Left renal pelvis (tissue), 4 donors: ENCODE results near the gene SURF2. TPM values are rescaled to one million over a fixed set of nuclear protein-coding genes. Genes with fewer than 3 reads are reported as not detected.
"Not testable (repeated sequence)": the region's sequence is repeated elsewhere in the genome, so short reads cannot be mapped to it uniquely, and the experiment has no call there.

Experiments
- DNase-seq, 4 donors: peaks; one replicate each; pipeline ENCODE4 v3.0.0-alpha.2; 2013; ENCODE audit warnings: low read depth in 4 of 4, low spot score in 3 of 4
- polyA plus RNA-seq, 4 donors: library from polyadenylated mRNA; unstranded; fragments of 120-200 nt; gene quantifications; one replicate each; pipeline ENCODE4 v1.2.1, GENCODE V29; 2013; ENCODE audit not compliant: insufficient read length in 4 of 4

The SURF2 gene
- polyA plus RNA-seq, result 10 to 100 TPM; 12.4 to 25.6 (median 20.9) TPM

DNA sequence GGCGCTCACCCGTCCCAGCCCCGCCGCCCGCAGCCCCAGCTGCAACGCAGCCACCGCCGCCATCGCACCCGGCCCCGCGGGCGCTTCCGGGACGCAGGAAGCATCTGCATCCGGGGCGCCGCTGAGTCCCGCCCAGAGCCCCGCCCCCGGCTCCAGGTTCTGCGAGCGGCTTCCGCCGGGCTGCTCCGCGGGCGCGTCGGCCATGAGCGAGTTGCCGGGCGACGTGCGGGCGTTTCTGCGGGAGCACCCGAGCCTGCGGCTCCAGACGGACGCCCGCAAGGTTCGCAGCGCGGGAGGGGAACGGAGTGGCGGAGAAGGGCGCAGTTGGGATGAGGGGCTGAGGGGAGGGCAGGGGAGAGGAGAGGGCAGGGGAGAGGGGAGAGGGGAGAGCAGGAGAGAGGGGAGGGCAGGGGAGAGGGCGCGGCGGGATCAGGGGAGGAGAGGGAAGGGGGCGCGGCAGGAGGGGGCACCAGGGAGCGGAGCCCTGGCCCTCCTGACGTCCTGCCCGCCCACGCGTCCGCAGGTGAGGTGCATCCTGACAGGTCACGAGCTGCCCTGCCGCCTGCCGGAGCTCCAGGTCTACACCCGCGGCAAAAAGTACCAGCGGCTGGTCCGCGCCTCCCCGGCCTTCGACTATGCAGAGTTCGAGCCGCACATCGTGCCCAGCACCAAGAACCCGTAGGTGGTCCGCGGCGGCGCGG is at the start of gene SURF2, which contains the start of gene SURF1:
Gene SURF2 (plus strand): TSS at position 160 of the 701 bp plus-strand sequence. CDS start 43 bp downstream, at position 203.
Gene SURF1 (minus strand): TSS at position 97 of the 701 bp plus-strand sequence. CDS start 34 bp downstream, at position 63.
- peak in 1 of 4 donors; percentile 69 for DNase-seq

DNA sequence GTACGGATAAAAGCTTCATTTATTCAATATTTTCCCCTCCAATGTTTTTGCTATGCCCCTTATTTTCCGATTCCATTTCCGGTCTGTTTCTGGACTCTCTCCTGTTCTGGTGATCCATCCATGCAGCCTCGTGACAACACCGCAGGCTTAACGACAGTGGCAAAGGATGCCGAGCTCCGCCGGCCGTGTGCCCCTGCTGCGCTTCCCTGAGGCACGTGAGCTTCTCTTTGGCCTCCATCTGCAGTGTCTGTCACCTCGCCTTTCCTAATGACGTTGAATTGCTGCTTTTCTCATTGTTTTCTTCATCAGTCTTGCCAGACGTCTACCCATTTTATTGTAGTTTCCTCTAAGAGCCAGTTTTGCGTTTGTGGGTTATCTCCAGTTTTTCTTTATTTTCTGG is 49.0 kb upstream of the SURF2 start:
- no peak for DNase-seq

GRCh38 chr9:133309608-133310007 is 46.7 kb upstream of the SURF2 start:
- no peak for DNase-seq

DNA sequence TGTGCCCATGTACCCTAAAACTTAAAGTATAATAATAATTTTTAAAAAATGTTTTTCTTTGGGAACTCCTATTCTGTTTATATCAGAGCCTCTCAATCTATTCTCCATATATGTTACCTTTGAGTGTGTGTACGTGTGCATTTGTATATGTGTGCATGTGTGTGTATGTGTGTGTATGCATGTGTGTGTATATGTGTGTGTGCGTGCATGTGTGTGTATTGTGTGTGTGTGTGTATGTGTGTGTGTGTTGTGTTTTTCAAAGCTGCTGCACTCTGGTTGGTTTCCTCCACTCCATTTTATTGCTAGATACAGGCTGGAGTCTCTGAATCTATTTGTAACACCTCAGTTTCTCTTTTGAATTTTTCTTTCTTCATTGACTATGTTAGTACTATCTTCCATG is 40.4 kb upstream of the SURF2 start:
- no peak for DNase-seq

DNA sequence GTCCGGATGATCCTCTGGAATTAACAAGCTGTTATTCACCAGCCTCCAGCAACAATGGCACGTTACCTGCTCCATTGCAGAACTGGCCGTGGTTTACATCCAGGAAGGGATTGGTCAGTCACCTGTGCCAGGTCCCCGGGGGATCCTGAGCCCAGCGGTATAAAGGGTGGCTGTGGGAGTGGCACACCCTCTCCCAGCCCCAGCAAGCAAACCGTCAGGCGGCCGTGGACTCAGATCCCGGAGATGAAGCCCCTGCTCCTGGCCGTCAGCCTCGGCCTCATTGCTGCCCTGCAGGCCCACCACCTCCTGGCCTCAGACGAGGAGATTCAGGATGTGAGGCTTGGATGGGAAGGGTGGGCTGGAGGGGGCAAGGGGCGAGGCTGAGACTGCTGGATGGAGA is 38.8 kb upstream of the SURF2 start:
- DNase-seq, result not testable (repeated sequence)

DNA sequence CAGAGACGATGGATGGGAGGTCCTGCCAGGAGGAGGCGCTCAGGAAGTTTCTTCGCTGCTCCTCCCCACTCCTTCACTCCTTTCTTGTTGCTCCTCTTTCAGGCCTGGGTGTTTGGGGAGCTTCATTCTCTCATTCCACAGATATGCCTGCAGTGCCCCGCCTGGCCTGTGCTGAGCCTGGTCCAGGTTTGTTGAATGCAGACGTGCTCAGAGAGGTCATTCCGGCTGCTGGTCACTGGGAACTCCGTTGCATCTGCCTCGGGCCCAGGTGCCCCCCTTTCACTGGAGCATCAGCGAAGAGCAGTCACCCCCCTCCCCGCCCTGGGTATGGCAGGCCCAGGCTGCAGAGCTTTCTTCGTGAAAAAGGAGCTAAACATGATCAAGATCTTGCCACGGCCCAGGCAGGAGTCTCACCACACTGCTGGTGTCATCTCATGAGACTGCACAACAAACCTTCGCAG is 35.9 kb upstream of the SURF2 start:
- DNase-seq, result no peak

DNA sequence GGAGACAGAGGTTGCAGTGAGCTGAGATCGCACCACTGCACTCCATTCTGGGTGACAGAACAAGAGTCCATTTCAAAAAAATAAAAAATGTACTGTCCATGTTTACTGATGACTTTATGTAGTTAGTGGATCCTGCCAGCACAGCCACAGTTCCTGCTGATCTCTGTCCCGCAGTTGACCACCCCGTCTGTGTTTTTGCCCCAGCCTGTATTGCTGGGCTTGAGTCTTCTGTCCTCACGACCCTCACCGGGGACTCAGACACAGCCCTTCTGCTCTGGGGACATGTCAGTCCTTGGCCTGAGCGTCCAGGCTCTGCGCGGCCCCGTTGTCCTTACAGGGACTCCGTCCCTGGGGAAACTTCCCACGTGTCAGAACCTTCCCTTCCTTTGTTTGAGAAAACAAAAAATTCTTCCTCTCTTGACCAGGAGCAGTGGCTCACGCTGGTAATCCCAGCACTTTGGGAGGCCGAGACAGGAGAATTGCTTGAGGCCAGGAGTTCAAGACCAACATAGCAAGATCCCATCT is 34.9 kb upstream of the SURF2 start:
- no peak for DNase-seq

- DNase-seq, result no peak
These were observed 33.6 kb upstream of the SURF2 start for GRCh38 chr9:133322701-133323100.

DNA sequence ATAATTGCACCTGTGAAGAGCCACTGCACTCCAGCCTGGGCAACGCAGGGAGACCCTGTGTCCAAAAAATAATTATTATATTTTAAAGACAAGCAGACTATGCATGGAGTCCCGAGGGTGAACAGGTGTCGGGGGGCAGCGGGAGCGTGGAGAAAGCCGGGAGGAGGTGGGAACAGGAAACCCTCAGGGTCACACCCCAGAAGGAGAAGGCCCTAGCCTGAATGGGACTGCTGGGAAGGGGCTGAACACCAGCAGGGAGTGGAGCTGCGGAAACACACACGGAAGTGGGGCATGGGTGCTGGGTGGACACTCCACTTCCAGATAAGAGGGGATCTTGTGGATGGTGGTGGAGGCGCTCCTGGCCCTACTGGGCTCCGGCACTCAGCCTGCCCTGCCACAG is 33.1 kb upstream of the SURF2 start:
- DNase-seq, result no peak

DNA sequence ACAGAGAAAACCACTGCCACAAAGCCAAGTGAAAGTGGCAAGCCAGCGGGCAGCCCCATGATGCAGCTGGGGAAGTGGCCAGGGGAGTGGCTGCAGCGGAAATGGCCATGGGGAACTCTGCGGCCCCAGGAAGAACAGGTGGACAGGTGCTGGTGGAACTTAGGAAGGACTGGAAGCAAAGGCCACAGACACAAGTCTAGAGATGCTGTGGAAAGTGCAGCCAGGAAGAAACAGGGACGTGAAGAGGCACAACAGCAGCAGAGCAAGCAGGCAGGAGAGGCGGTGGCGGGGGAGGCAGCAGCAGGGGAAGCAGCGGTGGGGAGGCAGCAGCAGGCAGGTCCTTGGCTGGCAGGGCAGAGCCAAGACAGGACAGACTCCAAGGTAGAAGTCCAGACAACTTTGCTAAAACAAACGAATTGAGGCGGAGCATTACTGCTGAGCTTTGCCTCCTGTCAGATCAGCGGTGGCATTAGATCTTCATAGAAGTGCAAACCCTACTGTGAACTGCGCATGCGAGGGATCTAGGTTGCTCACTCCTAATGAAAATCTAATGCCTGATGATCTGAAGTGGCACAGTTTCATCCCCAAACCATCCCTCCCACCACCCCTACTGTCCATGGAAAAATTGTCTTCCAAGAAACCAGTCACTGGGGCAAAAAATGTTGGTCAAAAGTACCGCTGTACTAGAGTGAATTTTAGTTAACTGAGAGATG is 32.2 kb upstream of the SURF2 start:
- DNase-seq, result no peak

- DNase-seq, result not testable (repeated sequence)
These were observed 29.3 kb upstream of the SURF2 start for GRCh38 chr9:133327021-133327420.

DNA sequence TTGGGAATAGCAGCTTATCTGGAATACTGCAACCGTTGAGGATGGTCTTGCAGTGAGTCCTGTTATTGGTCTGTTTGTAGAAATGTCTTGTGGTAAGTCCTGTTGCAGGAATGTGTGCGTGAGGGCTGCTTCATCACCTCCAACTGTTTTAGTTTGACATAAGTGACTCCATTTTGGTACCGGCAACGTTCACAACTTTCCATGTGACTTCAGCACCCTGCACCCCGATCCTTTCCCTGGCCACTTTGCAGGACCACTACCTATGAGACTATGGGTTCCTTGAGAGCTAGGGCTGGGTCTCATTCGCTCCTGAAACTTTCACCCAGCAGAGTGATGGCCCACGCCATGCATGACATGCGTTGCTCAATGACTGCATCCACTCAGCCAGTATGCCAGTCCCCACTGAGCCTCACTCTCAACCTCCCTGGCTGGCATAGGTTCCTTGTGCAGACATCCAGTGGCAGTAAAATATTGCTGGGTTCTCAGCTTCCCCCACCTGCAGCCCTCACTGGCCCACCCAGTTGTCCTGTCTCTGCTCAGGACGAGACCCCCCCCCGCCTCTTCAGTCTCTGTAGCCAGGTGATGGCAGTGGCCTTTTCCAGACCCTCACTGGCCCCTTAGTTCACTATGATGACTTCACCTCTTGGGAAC is 28.4 kb upstream of the SURF2 start:
- no peak for DNase-seq

DNA sequence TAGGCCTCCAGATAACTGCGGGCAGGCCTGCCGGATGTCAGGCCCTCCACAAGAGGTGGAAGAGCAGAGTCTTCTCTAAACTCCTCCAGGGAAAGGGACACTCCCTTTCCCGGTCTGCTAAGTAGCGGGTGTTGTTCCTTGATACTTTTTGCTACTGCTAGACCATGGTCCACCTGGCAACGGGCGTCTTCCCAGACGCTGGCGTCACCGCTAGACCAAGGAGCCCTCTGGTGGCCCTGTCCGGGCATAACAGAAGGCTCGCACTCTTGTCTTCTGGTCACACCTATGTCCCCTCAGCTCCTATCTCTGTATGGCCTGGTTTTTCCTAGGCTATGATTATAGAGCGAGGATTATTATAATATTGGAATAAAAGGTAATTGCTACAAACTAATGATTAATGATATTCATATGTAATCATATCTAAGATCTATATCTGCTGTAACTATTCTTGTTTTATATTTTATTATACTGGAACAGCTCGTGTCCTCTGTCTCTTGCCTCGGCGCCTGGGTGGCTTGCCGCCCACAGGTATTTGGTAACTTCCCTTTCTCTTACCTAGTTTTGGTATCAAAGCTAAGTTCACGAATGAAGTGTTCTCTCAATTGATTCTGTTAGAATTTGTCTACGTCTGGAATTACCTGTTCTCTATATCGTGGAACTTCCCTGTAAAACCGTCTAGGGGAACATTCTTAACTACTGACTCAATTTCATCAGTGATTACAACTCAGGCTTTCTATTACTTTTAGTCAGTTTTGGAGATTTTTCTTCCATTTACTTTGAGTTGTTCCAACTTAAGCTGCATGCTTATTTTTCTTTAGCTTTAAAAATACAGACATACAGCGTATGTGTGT is 26.8 kb upstream of the SURF2 start:
- not testable (repeated sequence) for DNase-seq

- no peak for DNase-seq
These were observed 25.1 kb upstream of the SURF2 start for GRCh38 chr9:133331221-133331620.

- no peak for DNase-seq
These were observed 24.5 kb upstream of the SURF2 start for GRCh38 chr9:133331641-133332380.

DNA sequence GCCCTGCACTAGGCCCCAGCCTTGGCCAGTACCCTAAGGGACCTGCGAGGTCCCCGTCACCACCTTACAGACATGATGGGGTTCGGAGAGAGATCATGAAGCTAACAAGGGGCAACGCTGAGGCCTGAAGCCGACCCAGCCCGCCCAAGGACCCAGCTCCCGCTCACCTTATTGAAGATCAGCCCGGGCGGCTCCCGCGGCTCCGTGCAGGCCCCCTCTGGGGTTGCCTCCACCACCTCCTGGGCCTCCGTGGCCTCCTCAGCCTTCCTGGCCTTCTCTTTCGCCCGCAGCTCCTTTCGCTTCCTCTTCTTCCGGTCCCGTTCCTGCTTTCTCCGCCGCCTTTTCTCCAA is 24.0 kb upstream of the SURF2 start:
- no peak for DNase-seq

GRCh38 chr9:133333011-133333410 is 23.3 kb upstream of the SURF2 start:
- no peak for DNase-seq

DNA sequence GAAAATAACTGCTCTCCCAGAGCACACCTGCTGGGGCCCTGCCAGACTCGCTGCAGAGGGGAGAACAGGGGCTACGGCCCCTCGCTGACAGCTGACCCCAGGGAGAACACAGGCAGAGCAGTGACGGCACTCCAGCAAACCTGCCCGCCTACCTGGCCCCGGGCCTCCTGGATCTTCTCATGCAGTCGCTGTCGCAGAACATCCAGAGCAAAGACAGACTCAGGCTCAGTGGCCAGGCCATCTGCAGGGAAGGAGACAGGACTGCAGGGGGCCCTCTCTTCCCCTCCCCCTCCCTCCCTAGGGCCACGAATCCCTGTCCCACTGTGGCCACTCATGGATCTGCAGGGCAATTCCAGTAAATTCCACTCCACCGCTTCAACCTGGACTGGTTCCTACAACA is 22.8 kb upstream of the SURF2 start:
- DNase-seq, result no peak

DNA sequence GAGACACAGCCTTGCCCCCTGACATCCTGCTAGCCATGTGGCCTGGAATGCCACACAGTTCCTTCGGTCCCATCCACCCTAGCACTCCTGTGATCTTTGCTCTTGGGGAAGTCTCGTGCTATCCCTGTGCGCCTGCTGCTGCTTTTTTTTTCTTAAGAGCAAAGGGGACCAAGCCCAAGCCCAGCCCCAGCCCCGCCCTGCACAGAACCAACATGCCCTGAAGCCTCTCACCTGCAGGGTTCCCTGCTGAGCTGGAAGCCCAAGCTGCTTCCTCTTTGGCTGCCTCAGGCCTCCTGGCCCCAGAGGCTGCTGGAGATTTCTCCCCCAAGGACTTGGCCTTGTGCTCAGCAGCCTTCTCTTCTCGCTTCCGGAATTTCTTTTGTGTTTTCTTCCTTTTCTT is 22.2 kb upstream of the SURF2 start:
- DNase-seq, result no peak

GRCh38 chr9:133334888-133335287 is 21.5 kb upstream of the SURF2 start:
- not testable (repeated sequence) for DNase-seq
